K562 (cell line): Measurements from ENCODE around the gene KATNAL1. TPM values are rescaled to one million over a fixed set of nuclear protein-coding genes. Genes with fewer than 3 reads are reported as not detected.

Experiments used
- CEBPB ChIP-seq: fragments of 450-650 bp; IDR thresholded peaks from 2 replicates; pipeline ENCODE4 v1.6.1; 2016; ENCODE audit warnings: missing genetic modification characterization, missing compliant biosample characterization
- CTBP1 ChIP-seq: fragments of 450-650 bp; IDR thresholded peaks from 2 replicates; pipeline ENCODE4 v1.6.1; 2016; ENCODE audit warnings: borderline replicate concordance
- JUND ChIP-seq, 2 experiments: IDR thresholded peaks; 2 replicates in 1 of 2; 3 replicates in 1 of 2; pipeline ENCODE4 v1.6.1; 2011; ENCODE audit warnings: borderline replicate concordance in 2 of 2, low read depth in 2 of 2, low read length in 2 of 2, improper control_type of control experiment in 1 of 2, missing biosample characterization in 1 of 2, missing genetic modification characterization in 1 of 2, missing genetic modification reagents in 1 of 2
- KDM5B ChIP-seq: fragments of 200-600 bp; sonication (generic); IDR thresholded peaks from 2 replicates; pipeline ENCODE4 v1.6.1; 2012; ENCODE audit warnings: low read depth, mild to moderate bottlenecking, moderate library complexity, low read length, control low read depth, inconsistent platforms; ENCODE audit not compliant: insufficient replicate concordance
- MAFG ChIP-seq: fragments of 450-650 bp; conservative IDR thresholded peaks from 2 replicates; pipeline ENCODE4 v1.6.1; 2016; ENCODE audit warnings: missing genetic modification characterization, missing compliant biosample characterization
- POLR2AphosphoS2 ChIP-seq: IDR thresholded peaks from 2 replicates; pipeline ENCODE4 v1.6.1; 2012; ENCODE audit warnings: low read length, improper control_type of control experiment
- TOE1 ChIP-seq, 2 experiments: fragments of 450-650 bp in 1 of 2; sonication (generic) in 1 of 2; formaldehyde crosslinking in 1 of 2; IDR thresholded peaks; 2 replicates each; pipeline versions ENCODE4 v1.7.1 to v1.8.0; 2016 to 2022; ENCODE audit warnings: borderline replicate concordance in 2 of 2, mild to moderate bottlenecking in 2 of 2, antibody characterized with exemption in 1 of 2, inconsistent platforms in 1 of 2, low read depth in 1 of 2, missing genetic modification reagents in 1 of 2, moderate library complexity in 1 of 2
- polyA plus RNA-seq, 8 experiments: library from polyadenylated mRNA; depleted of rRNA in 4 of 8; stranded (reverse) in 5 of 8; unstranded in 3 of 8; fragments of >200 nt; fragmentation: Nextera tagmentation in 2 of 8; fragmentation: Illumina TruSeq in 1 of 8; extraction: Ambion mirVana in 2 of 8; extraction: Trizol in 1 of 8; gene quantifications; 2 replicates each; pipeline versions ENCODE4 v1.2.1 to v1.2.3, GENCODE V29; 2011 to 2014; ENCODE audit warnings: inconsistent platforms in 1 of 8, missing spikeins in 1 of 8
- total RNA-seq, 7 experiments: library from RNA; depleted of rRNA in 6 of 7; stranded (reverse); fragments of >200 nt in 6 of 7; fragmentation: Illumina TruSeq in 2 of 7; extraction: Trizol in 2 of 7; gene quantifications; 2 replicates each; pipeline versions ENCODE4 v1.2.1 to v1.2.3, GENCODE V29; 2011 to 2021; ENCODE audit warnings: low replicate concordance in 1 of 7
- TF ChIP-seq, protein P1 (sequence below): IDR thresholded peaks from 2 replicates; pipeline ENCODE4 v1.6.1; 2016; ENCODE audit warnings: missing genetic modification characterization, missing compliant biosample characterization
- TF ChIP-seq, protein P2 (sequence below): sonication (generic); formaldehyde crosslinking; IDR thresholded peaks from 2 replicates; pipeline ENCODE4 v1.8.1; 2023; ENCODE audit warnings: mild to moderate bottlenecking, missing genetic modification reagents
- TF ChIP-seq, protein P3 (sequence below): fragments of 250-450 bp; sonication (Bioruptor Pico); IDR thresholded peaks from 2 replicates; pipeline ENCODE4 v1.8.0; 2022; ENCODE audit warnings: moderate library complexity, mild to moderate bottlenecking, inconsistent platforms
- TF ChIP-seq, protein P4 (sequence below): fragments of 450-650 bp; IDR thresholded peaks from 2 replicates; pipeline ENCODE4 v1.6.1; 2014; ENCODE audit warnings: low read depth, mild to moderate bottlenecking, moderate library complexity, borderline replicate concordance
- TF ChIP-seq, protein P5 (sequence below): sonication (generic); formaldehyde crosslinking; IDR thresholded peaks from 2 replicates; pipeline ENCODE4 v1.8.0; 2022; ENCODE audit warnings: mild to moderate bottlenecking, missing genetic modification reagents

Gene KATNAL1
- total and polyA plus RNA-seq, 9 of the 15 experiments (the other 6 are each of a cell fraction or from before 2014, with no cell fraction given) = 2.5 to 8.2 (median 5.5) TPM

DNA sequence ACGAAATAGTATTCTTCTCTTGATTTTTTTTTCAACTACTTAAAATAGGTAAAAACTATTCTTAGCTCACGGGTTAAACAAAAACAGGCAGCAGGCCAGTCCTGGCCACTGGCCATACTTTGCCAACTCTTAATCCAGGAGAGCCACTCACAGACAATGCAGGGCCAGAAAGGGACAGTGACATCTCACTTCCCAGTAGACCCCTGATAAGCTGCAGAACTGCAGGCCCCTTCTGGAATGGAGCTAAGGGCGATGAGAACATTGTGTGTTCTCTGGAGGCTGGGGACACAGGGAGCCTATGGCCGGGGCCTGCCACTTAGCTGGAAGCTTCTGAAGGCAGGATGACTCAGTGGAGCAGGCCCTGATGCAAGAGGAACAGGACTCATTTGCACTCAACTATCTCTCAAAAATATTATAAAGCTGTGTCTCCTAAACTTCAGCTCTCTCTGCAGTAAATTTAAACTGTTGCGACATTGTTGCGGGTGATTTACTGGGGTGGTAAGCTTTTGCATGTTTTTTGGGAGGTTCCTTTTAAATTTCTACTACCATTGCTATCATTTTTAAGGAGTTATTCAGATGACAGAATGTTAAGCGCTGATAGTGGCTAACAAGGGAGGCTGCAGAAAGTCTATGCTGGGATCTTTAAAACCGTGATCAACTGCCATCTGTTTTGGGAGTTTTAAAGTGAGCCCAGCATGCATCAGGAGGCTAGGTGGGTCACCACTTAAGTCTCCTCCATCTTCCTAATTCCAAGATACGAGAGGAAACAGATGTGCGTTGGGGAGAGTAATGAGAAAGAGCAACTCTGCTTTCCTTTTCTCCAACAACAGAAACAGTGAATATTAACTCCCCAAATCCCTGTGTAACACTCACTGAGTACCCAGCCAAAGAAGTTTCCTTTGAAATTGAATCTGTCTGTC lies 33.2 kb upstream of the KATNAL1 start (continued):
- TF ChIP-seq, protein P1, sequence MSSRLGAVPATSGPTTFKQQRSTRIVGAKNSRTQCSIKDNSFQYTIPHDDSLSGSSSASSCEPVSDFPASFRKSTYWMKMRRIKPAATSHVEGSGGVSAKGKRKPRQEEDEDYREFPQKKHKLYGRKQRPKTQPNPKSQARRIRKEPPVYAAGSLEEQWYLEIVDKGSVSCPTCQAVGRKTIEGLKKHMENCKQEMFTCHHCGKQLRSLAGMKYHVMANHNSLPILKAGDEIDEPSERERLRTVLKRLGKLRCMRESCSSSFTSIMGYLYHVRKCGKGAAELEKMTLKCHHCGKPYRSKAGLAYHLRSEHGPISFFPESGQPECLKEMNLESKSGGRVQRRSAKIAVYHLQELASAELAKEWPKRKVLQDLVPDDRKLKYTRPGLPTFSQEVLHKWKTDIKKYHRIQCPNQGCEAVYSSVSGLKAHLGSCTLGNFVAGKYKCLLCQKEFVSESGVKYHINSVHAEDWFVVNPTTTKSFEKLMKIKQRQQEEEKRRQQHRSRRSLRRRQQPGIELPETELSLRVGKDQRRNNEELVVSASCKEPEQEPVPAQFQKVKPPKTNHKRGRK (tag) = no peak
- TF ChIP-seq TOE1 (IDR thresholded peaks at IDR 0.05; ENCODE audit: borderline replicate concordance) (no peak), TOE1 (CRISPR knock-in tag; IDR thresholded peaks at IDR 0.05; ENCODE audit: borderline replicate concordance, low read depth) (no peak), JUND (IDR thresholded peaks at IDR 0.05; ENCODE audit: borderline replicate concordance, low read depth, low read length) (peak; percentile 49; the same call in 1 of the 2 replicates), JUND (tag; IDR thresholded peaks at IDR 0.05; ENCODE audit: borderline replicate concordance, low read depth, low read length) (peak; percentile 28; the same call in 1 of the 3 replicates), CTBP1 (no peak), KDM5B (no peak), POLR2AphosphoS2 (no peak), CEBPB (tag) (peak; percentile 90), MAFG (tag) (no peak)
- TF ChIP-seq, protein P2, sequence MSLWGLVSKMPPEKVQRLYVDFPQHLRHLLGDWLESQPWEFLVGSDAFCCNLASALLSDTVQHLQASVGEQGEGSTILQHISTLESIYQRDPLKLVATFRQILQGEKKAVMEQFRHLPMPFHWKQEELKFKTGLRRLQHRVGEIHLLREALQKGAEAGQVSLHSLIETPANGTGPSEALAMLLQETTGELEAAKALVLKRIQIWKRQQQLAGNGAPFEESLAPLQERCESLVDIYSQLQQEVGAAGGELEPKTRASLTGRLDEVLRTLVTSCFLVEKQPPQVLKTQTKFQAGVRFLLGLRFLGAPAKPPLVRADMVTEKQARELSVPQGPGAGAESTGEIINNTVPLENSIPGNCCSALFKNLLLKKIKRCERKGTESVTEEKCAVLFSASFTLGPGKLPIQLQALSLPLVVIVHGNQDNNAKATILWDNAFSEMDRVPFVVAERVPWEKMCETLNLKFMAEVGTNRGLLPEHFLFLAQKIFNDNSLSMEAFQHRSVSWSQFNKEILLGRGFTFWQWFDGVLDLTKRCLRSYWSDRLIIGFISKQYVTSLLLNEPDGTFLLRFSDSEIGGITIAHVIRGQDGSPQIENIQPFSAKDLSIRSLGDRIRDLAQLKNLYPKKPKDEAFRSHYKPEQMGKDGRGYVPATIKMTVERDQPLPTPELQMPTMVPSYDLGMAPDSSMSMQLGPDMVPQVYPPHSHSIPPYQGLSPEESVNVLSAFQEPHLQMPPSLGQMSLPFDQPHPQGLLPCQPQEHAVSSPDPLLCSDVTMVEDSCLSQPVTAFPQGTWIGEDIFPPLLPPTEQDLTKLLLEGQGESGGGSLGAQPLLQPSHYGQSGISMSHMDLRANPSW (CRISPR knock-in tag) = no peak
- TF ChIP-seq, protein P3, sequence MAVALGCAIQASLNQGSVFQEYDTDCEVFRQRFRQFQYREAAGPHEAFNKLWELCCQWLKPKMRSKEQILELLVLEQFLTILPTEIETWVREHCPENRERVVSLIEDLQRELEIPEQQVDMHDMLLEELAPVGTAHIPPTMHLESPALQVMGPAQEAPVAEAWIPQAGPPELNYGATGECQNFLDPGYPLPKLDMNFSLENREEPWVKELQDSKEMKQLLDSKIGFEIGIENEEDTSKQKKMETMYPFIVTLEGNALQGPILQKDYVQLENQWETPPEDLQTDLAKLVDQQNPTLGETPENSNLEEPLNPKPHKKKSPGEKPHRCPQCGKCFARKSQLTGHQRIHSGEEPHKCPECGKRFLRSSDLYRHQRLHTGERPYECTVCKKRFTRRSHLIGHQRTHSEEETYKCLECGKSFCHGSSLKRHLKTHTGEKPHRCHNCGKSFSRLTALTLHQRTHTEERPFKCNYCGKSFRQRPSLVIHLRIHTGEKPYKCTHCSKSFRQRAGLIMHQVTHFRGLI = no peak
- TF ChIP-seq, protein P4, sequence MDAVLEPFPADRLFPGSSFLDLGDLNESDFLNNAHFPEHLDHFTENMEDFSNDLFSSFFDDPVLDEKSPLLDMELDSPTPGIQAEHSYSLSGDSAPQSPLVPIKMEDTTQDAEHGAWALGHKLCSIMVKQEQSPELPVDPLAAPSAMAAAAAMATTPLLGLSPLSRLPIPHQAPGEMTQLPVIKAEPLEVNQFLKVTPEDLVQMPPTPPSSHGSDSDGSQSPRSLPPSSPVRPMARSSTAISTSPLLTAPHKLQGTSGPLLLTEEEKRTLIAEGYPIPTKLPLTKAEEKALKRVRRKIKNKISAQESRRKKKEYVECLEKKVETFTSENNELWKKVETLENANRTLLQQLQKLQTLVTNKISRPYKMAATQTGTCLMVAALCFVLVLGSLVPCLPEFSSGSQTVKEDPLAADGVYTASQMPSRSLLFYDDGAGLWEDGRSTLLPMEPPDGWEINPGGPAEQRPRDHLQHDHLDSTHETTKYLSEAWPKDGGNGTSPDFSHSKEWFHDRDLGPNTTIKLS = no peak
- TF ChIP-seq, protein P5, sequence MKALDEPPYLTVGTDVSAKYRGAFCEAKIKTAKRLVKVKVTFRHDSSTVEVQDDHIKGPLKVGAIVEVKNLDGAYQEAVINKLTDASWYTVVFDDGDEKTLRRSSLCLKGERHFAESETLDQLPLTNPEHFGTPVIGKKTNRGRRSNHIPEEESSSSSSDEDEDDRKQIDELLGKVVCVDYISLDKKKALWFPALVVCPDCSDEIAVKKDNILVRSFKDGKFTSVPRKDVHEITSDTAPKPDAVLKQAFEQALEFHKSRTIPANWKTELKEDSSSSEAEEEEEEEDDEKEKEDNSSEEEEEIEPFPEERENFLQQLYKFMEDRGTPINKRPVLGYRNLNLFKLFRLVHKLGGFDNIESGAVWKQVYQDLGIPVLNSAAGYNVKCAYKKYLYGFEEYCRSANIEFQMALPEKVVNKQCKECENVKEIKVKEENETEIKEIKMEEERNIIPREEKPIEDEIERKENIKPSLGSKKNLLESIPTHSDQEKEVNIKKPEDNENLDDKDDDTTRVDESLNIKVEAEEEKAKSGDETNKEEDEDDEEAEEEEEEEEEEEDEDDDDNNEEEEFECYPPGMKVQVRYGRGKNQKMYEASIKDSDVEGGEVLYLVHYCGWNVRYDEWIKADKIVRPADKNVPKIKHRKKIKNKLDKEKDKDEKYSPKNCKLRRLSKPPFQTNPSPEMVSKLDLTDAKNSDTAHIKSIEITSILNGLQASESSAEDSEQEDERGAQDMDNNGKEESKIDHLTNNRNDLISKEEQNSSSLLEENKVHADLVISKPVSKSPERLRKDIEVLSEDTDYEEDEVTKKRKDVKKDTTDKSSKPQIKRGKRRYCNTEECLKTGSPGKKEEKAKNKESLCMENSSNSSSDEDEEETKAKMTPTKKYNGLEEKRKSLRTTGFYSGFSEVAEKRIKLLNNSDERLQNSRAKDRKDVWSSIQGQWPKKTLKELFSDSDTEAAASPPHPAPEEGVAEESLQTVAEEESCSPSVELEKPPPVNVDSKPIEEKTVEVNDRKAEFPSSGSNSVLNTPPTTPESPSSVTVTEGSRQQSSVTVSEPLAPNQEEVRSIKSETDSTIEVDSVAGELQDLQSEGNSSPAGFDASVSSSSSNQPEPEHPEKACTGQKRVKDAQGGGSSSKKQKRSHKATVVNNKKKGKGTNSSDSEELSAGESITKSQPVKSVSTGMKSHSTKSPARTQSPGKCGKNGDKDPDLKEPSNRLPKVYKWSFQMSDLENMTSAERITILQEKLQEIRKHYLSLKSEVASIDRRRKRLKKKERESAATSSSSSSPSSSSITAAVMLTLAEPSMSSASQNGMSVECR (CRISPR knock-in tag) = no peak
